Tracheal epithelial cell (primary cell): ENCODE data around the gene NLRC5. TPM values are rescaled to one million over a fixed set of nuclear protein-coding genes. Genes with fewer than 3 reads are reported as not detected.

Experiments used
- total RNA-seq: library from RNA; depleted of rRNA; stranded (reverse); fragments of >200 nt; gene quantifications from 2 replicates; pipeline ENCODE4 v1.2.1, GENCODE V29; 2014

NLRC5 gene
- 0.43 and 1.7 TPM in 2 replicates for total RNA-seq

GRCh38 chr16:56988948-56989945, at the start of gene NLRC5:
Gene NLRC5 (plus strand): TSS chr16:56989557. CDS start chr16:57020713, 31,156 bp downstream.

GRCh38 chr16:56961851-56962281, 27.5 kb upstream of the NLRC5 start, which contains the start of gene CETP:
Gene CETP (plus strand): TSS chr16:56961950. CDS start chr16:56961980, 30 bp downstream.

GRCh38 chr16:57091975-57092785, 102.8 kb downstream of the NLRC5 start, which contains the start of gene CPNE2:
Gene CPNE2 (plus strand): TSS chr16:57092583. CDS start chr16:57110743, 18,160 bp downstream.

Other genes with a start within 250 kb of the NLRC5 start
- 0.96 TPM in 1 of 2 replicates, not detected in the other for gene SLC12A3, start 124.3 kb upstream of the NLRC5 start, total RNA-seq
- 55.4 and 130 TPM in 2 replicates for gene HERPUD1, start 57.4 kb upstream of the NLRC5 start, total RNA-seq
- gene CETP, start 27.6 kb upstream of the NLRC5 start, total RNA-seq: not detected in 2 replicates
- gene CPNE2, start 103.0 kb downstream of the NLRC5 start, total RNA-seq: 9.8 and 17.4 TPM in 2 replicates
- 46.5 and 47.7 TPM in 2 replicates for gene PSME3IP1, start 196.5 kb downstream of the NLRC5 start, total RNA-seq
- gene RSPRY1, start 196.8 kb downstream of the NLRC5 start, total RNA-seq: 36.1 and 45.6 TPM in 2 replicates